Activated naive CD4-positive, alpha-beta T cell treated with anti-CD3 and anti-CD28 coated beads, Interleukin-2, amount 50 U/mL, for 72 hours (primary cell): ENCODE data around the gene HCST. TPM values are rescaled to one million over a fixed set of nuclear protein-coding genes. Genes with fewer than 3 reads are reported as not detected.

Source experiments
- ATAC-seq, 2 donors: fragments of 150-1000 bp; cut with Tn5 transposase; 2 replicates each; pipeline ENCODE4 v1.10.0; 2021; ENCODE audit warnings: mild to moderate bottlenecking in 2 of 2, moderate library complexity in 2 of 2
- DNase-seq, 2 donors: peaks; one replicate each; pipeline ENCODE4 v3.0.0; 2021 to 2022; ENCODE audit warnings: low spot score in 2 of 2
- H3K27ac Mint-ChIP-seq, 2 donors: one replicate each; pipeline ENCODE4 v1.8.0; 2022; ENCODE audit warnings: mild to moderate bottlenecking in 2 of 2, mixed read lengths in 2 of 2
- H3K36me3 Mint-ChIP-seq, 2 donors: one replicate each; pipeline ENCODE4 v1.8.0; 2022; ENCODE audit warnings: mixed read lengths in 2 of 2
- H3K9me3 Mint-ChIP-seq, 2 donors: one replicate each; pipeline ENCODE4 v1.8.0; 2022; ENCODE audit warnings: mixed read lengths in 2 of 2
- total RNA-seq, 2 donors: library from RNA; stranded (reverse); gene quantifications; one replicate each; pipeline ENCODE4 v1.2.3, GENCODE V29; 2022

HCST gene
- total RNA-seq, 2 donors from 2014 or later = 40.0 to 48.5 TPM

GRCh38 chr19:35911173-35911572, 8.8 kb downstream of the HCST start:
- Mint-ChIP-seq H3K27ac (no peak overlapping the region), H3K36me3 (no peaks in the 10 kb centered on the region), H3K9me3 (no peaks in the 10 kb centered on the region)
- DNase-seq (no peak), ATAC-seq (peak in 1 of 2 donors; percentile 40)

GRCh38 chr19:35911790-35912189, 9.5 kb downstream of the HCST start:
- H3K36me3 Mint-ChIP-seq = no peaks in the 10 kb centered on the region

GRCh38 chr19:35913589-35913988, 11.3 kb downstream of the HCST start:
- Mint-ChIP-seq H3K27ac (no peak overlapping the region), H3K9me3 (no peaks in the 10 kb centered on the region), H3K36me3 (no peaks in the 10 kb centered on the region)
- DNase-seq (no peak), ATAC-seq (peak in 1 of 2 donors; percentile 20)

More at GRCh38 chr19:35911790-35912189, 9.5 kb downstream of the HCST start:
- H3K27ac Mint-ChIP-seq = no peak overlapping the region
- DNase-seq = no peak
- ATAC-seq = peak in 1 of 2 donors; percentile 71
- no peaks in the 10 kb centered on the region for H3K9me3 Mint-ChIP-seq

- DNase-seq (no peak), ATAC-seq (no peak)
- Mint-ChIP-seq H3K9me3 (no peaks in the 10 kb centered on the region), H3K36me3 (no peaks in the 10 kb centered on the region), H3K27ac (no peak overlapping the region)
Measured at GRCh38 chr19:35915443-35915842, 13.1 kb downstream of the HCST start.

GRCh38 chr19:35919306-35919705, 17.0 kb downstream of the HCST start:
- no peak for DNase-seq
- no peak for ATAC-seq
- Mint-ChIP-seq H3K9me3 (no peaks in the 10 kb centered on the region), H3K36me3 (no peaks in the 10 kb centered on the region), H3K27ac (no peak overlapping the region)

- peaks cover 3 to 7% of the 10 kb centered on the region in 2 donors for H3K9me3 Mint-ChIP-seq
- no peak overlapping the region for H3K27ac Mint-ChIP-seq
- peaks cover 0 to 12% of the 10 kb centered on the region in 2 donors for H3K36me3 Mint-ChIP-seq
- no peak for ATAC-seq
- no peak for DNase-seq
Measured at GRCh38 chr19:35921012-35921411, 18.7 kb downstream of the HCST start.

- ATAC-seq = no peak
- Mint-ChIP-seq H3K9me3 (peaks cover 3 to 14% of the 10 kb centered on the region in 2 donors), H3K27ac (no peak overlapping the region), H3K36me3 (peaks cover 0 to 15% of the 10 kb centered on the region in 2 donors)
- DNase-seq = no peak
Measured at GRCh38 chr19:35925501-35925900, 23.2 kb downstream of the HCST start.

- Mint-ChIP-seq H3K9me3 (peaks cover 3 to 14% of the 10 kb centered on the region in 2 donors), H3K27ac (no peak overlapping the region), H3K36me3 (peaks cover 0 to 15% of the 10 kb centered on the region in 2 donors)
- DNase-seq (no peak), ATAC-seq (no peak)
Measured at GRCh38 chr19:35928507-35928906, 26.2 kb downstream of the HCST start.

GRCh38 chr19:35929876-35930275, 27.5 kb downstream of the HCST start:
- no peak for DNase-seq
- Mint-ChIP-seq H3K9me3 (peaks cover 3 to 14% of the 10 kb centered on the region in 2 donors), H3K36me3 (peaks cover 0 to 15% of the 10 kb centered on the region in 2 donors), H3K27ac (peak overlapping the region; percentile 58 to 77)
- no peak for ATAC-seq

GRCh38 chr19:35931161-35931873, 29.0 kb downstream of the HCST start:
- peak overlapping the region; percentile 30 to 77 for H3K27ac Mint-ChIP-seq
- DNase-seq = peak; percentile 98 to 100
- peak; percentile 96 to 97 for ATAC-seq
- H3K36me3 Mint-ChIP-seq = peaks cover 0 to under 1% of the 10 kb centered on the region in 2 donors
- peaks cover 0 to 4% of the 10 kb centered on the region in 2 donors for H3K9me3 Mint-ChIP-seq

- ATAC-seq = peak; percentile 19 to 24
- H3K27ac Mint-ChIP-seq = peak overlapping the region in 1 of 2 donors; percentile 77
- H3K9me3 Mint-ChIP-seq = peaks cover 0 to under 1% of the 10 kb centered on the region in 2 donors
- no peak for DNase-seq
- H3K36me3 Mint-ChIP-seq = no peaks in the 10 kb centered on the region
Measured at GRCh38 chr19:35931874-35932202, 29.5 kb downstream of the HCST start.

GRCh38 chr19:35932291-35932936, 30.1 kb downstream of the HCST start:
- ATAC-seq (no peak), DNase-seq (no peak)
- H3K36me3 Mint-ChIP-seq = no peaks in the 10 kb centered on the region
- peak overlapping the region in 1 of 2 donors; percentile 77 for H3K27ac Mint-ChIP-seq
- no peaks in the 10 kb centered on the region for H3K9me3 Mint-ChIP-seq

GRCh38 chr19:35935911-35936737, 33.8 kb downstream of the HCST start, which contains the start of gene LRFN3:
TSS of gene LRFN3 (plus strand) at chr19:35936374. CDS start at chr19:35939426, 3,052 bp downstream.
- peak; percentile 12 to 34 for ATAC-seq
- H3K36me3 Mint-ChIP-seq = no peaks in the 10 kb centered on the region
- peak in 1 of 2 donors; percentile 67 for DNase-seq
- H3K27ac Mint-ChIP-seq = peak within 1 kb of the TSS; percentile 7 to 76
- H3K9me3 Mint-ChIP-seq = no peaks in the 10 kb centered on the region

- H3K36me3 Mint-ChIP-seq = no peaks in the 10 kb centered on the region
- H3K27ac Mint-ChIP-seq = no peak overlapping the region
Measured at GRCh38 chr19:35936738-35937268, 34.5 kb downstream of the HCST start.

GRCh38 chr19:35937345-35938281, 35.3 kb downstream of the HCST start:
- Mint-ChIP-seq H3K36me3 (no peaks in the 10 kb centered on the region), H3K27ac (peak overlapping the region; percentile 0 to 31), H3K9me3 (no peaks in the 10 kb centered on the region)
- no peak for DNase-seq
- no peak for ATAC-seq

More at GRCh38 chr19:35936738-35937268, 34.5 kb downstream of the HCST start:
- ATAC-seq (no peak), DNase-seq (no peak)
- no peaks in the 10 kb centered on the region for H3K9me3 Mint-ChIP-seq
